AG04450 (cell line): ENCODE data around the gene PRAF2. TPM values are rescaled to one million over a fixed set of nuclear protein-coding genes. Genes with fewer than 3 reads are reported as not detected.

Experiments
- CTCF ChIA-PET: fragments of 300-600, 350-600 bp; formaldehyde crosslinking; extraction: SDS; loops from one replicate; lab custom pipeline; 2022; ENCODE audit warnings: antibody characterized with exemption, inconsistent platforms; lab: Charles Lee
- POLR2A ChIA-PET: fragments of 350-600 bp; formaldehyde crosslinking; extraction: SDS; loops from one replicate; lab custom pipeline; 2021; ENCODE audit warnings: antibody characterized with exemption, inconsistent platforms; lab: Yijun Ruan, JAX
- DNase-seq: peaks from one replicate; pipeline ENCODE4 v3.0.0-alpha.2; 2011; ENCODE audit warnings: low read depth, low spot score
- H3K27ac ChIP-seq: one replicate; pipeline ENCODE4 v1.5.1; 2012; ENCODE audit warnings: low read depth, low read length, control low read depth
- H3K27me3 ChIP-seq: one replicate; pipeline ENCODE4 v1.6.0; 2012; ENCODE audit warnings: low read length; ENCODE audit not compliant: control insufficient read depth, insufficient read depth
- H3K4me3 ChIP-seq: 2 replicates; pipeline ENCODE4 v1.5.1; 2011; ENCODE audit warnings: mild to moderate bottlenecking, low read depth, low read length, control low read depth
- H3K9me3 ChIP-seq: 2 replicates; pipeline ENCODE4 v1.5.1; 2012; ENCODE audit warnings: low read length; ENCODE audit not compliant: control insufficient read depth, insufficient read depth
- CTCF ChIP-seq: IDR thresholded peaks from 2 replicates; pipeline ENCODE4 v1.5.1; 2011; ENCODE audit warnings: low read depth, low read length, control low read depth, inconsistent platforms
- polyA minus RNA-seq: library from RNA; depleted of rRNA, polyadenylated mRNA; stranded (reverse); fragments of >200 nt; gene quantifications from 2 replicates; pipeline ENCODE4 v1.2.3, GENCODE V29; 2011; rRNA and poly(A)+ RNA removed
- polyA plus RNA-seq: library from polyadenylated mRNA; depleted of rRNA; stranded (reverse); fragments of >200 nt; gene quantifications from 2 replicates; pipeline ENCODE4 v1.2.3, GENCODE V29; 2011; rRNA removed

The PRAF2 gene
- polyA plus RNA-seq, result 27.6 and 41.2 TPM in 2 replicates
- polyA minus RNA-seq, result 25.3 and 29.3 TPM in 2 replicates

- TF ChIP-seq CTCF, result no peak
- peak; percentile 61 for DNase-seq
- ChIA-PET CTCF (no interaction called here), POLR2A (interaction anchor here (0.7 to 1.0 kb wide), 5 partner anchors 30 to 107 kb away, joined by 3 to 6 read pairs (median 4); partner anchors contain the start of genes GRIPAP1 and TFE3)
- Histone ChIP-seq H3K27ac (peak within 1 kb of the TSS; percentile 80), H3K27me3 (no peaks in the 10 kb centered on the region), H3K4me3 (peak within 1 kb of the TSS; percentile 76), H3K9me3 (no peaks in the 10 kb centered on the region)
Measured at GRCh38 chrX:49073601-49074575, at the start of gene PRAF2. TSS of gene PRAF2 (minus strand) at chrX:49074002. CDS start at chrX:49073987, 15 bp downstream.

- H3K9me3 ChIP-seq, result no peaks in the 10 kb centered on the region
- TF ChIP-seq CTCF, result no peak
- CTCF ChIA-PET, result no interaction called here
- H3K27ac ChIP-seq, result no peak overlapping the region
- no peak for DNase-seq
- no peaks in the 10 kb centered on the region for H3K27me3 ChIP-seq
- POLR2A ChIA-PET, result no interaction called here
- H3K4me3 ChIP-seq, result peak overlapping the region; percentile 72
Measured at GRCh38 chrX:49122499-49122898, 48.7 kb upstream of the PRAF2 start.

GRCh38 chrX:49120091-49120490, 46.3 kb upstream of the PRAF2 start:
- Histone ChIP-seq H3K27me3 (no peaks in the 10 kb centered on the region), H3K9me3 (no peaks in the 10 kb centered on the region), H3K27ac (no peak overlapping the region), H3K4me3 (no peak overlapping the region)
- CTCF ChIA-PET, result no interaction called here
- DNase-seq, result no peak
- TF ChIP-seq CTCF, result no peak
- POLR2A ChIA-PET, result no interaction called here

GRCh38 chrX:49117581-49117980, 43.8 kb upstream of the PRAF2 start:
- Histone ChIP-seq H3K9me3 (no peaks in the 10 kb centered on the region), H3K27ac (no peak overlapping the region), H3K27me3 (no peaks in the 10 kb centered on the region), H3K4me3 (no peak overlapping the region)
- no peak for DNase-seq
- TF ChIP-seq CTCF, result no peak
- ChIA-PET CTCF (no interaction called here), POLR2A (no interaction called here)

GRCh38 chrX:49116716-49117115, 42.9 kb upstream of the PRAF2 start:
- Histone ChIP-seq H3K27ac (no peak overlapping the region), H3K27me3 (no peaks in the 10 kb centered on the region), H3K9me3 (no peaks in the 10 kb centered on the region), H3K4me3 (no peak overlapping the region)
- CTCF ChIA-PET, result no interaction called here
- POLR2A ChIA-PET, result no interaction called here
- TF ChIP-seq CTCF, result no peak
- DNase-seq, result no peak
